Endothelial cell of umbilical vein (primary cell): ENCODE results near the gene CNEP1R1. TPM values are rescaled to one million over a fixed set of nuclear protein-coding genes. Genes with fewer than 3 reads are reported as not detected.

ENCODE experiments used
- BruUV-seq: library from RNA; stranded (reverse); fragments of 400-500 nt; replicated peaks from 2 replicates; lab custom pipeline; 2021; lab: Mats Ljungman, UMichigan
- CTCF ChIA-PET: fragments of 300-600, 350-600 bp; sonication (Branson Sonifier 250); formaldehyde crosslinking; loops from one replicate; lab custom pipeline; 2021; ENCODE audit warnings: antibody characterized with exemption, inconsistent platforms; lab: Charles Lee
- POLR2A ChIA-PET: fragments of 300-600, 350-600 bp; sonication (Branson Sonifier 250); formaldehyde crosslinking; loops from one replicate; lab custom pipeline; 2021; ENCODE audit warnings: antibody characterized with exemption, inconsistent platforms; lab: Charles Lee
- DNase-seq: peaks from one replicate; pipeline ENCODE4 v3.0.0-alpha.2; 2011; ENCODE audit warnings: low read depth, low spot score
- FAIRE-seq: peaks from 2 replicates; lab custom pipeline; 2011; peaks lifted over from hg19 to GRCh38; lab: Jason Lieb, UNC
- H2AFZ ChIP-seq: 2 replicates; pipeline ENCODE4 v1.6.0; 2012; ENCODE audit warnings: low read depth, low read length, control low read depth, inconsistent platforms
- H3K27ac ChIP-seq: 2 replicates; pipeline ENCODE4 v1.5.1; 2011; ENCODE audit warnings: low read depth, mild to moderate bottlenecking, control low read depth, low read length, moderate library complexity; ENCODE audit not compliant: insufficient read depth
- H3K27me3 ChIP-seq, 2 experiments: 2 replicates each; pipeline versions ENCODE4 v1.6.0 to v1.6.1; 2011; ENCODE audit warnings: low read length in 2 of 2, mixed read lengths in 1 of 2; ENCODE audit not compliant: control insufficient read depth in 2 of 2, insufficient read depth in 2 of 2
- H3K36me3 ChIP-seq, 2 experiments: 2 replicates in 1 of 2; 3 replicates in 1 of 2; pipeline ENCODE4 v1.5.1; 2011; ENCODE audit warnings: low read length in 2 of 2, mild to moderate bottlenecking in 1 of 2, moderate library complexity in 1 of 2; ENCODE audit not compliant: control insufficient read depth in 2 of 2, insufficient read depth in 2 of 2; ENCODE audit errors: extremely low read depth in 1 of 2
- H3K4me1 ChIP-seq: 3 replicates; pipeline ENCODE4 v1.5.1; 2011; ENCODE audit warnings: mild to moderate bottlenecking, low read length; ENCODE audit not compliant: control insufficient read depth, insufficient read depth; ENCODE audit errors: extremely low read depth
- H3K4me2 ChIP-seq: 2 replicates; pipeline ENCODE4 v1.6.1; 2011; ENCODE audit warnings: low read length, control low read depth, mixed read lengths; ENCODE audit not compliant: insufficient read depth
- H3K4me3 ChIP-seq, 3 experiments: fragments of 200-600 bp in 1 of 3; sonication (generic), shearing (Covaris generic) in 1 of 3; replicated peaks in 1 of 3; 2 replicates each; pipeline ENCODE4 v1.5.1; 2011 to 2016; ENCODE audit warnings: control low read depth in 3 of 3, low read length in 3 of 3, mild to moderate bottlenecking in 2 of 3, inconsistent platforms in 1 of 3, low read depth in 1 of 3, moderate library complexity in 1 of 3; ENCODE audit not compliant: insufficient read depth in 1 of 3
- H3K79me2 ChIP-seq: 2 replicates; pipeline ENCODE4 v1.6.0; 2012; ENCODE audit warnings: low read length, inconsistent platforms; ENCODE audit not compliant: control insufficient read depth, insufficient read depth
- H3K9ac ChIP-seq: replicated peaks from 2 replicates; pipeline ENCODE3; 2011; ENCODE audit warnings: low read length, control low read depth; ENCODE audit not compliant: insufficient read depth; ENCODE audit errors: extremely low read depth
- H3K9me1 ChIP-seq: replicated peaks from 3 replicates; pipeline ENCODE4 v1.6.0; 2011; ENCODE audit warnings: mild to moderate bottlenecking, low read length; ENCODE audit not compliant: control insufficient read depth, insufficient read depth; ENCODE audit errors: extremely low read depth
- H3K9me3 ChIP-seq: replicated peaks from 2 replicates; pipeline ENCODE4 v1.5.1; 2012; ENCODE audit warnings: low read length, inconsistent platforms; ENCODE audit not compliant: control insufficient read depth, insufficient read depth
- H4K20me1 ChIP-seq: replicated peaks from 2 replicates; pipeline ENCODE3; 2011; ENCODE audit warnings: mild to moderate bottlenecking, low read length; ENCODE audit not compliant: control insufficient read depth, insufficient read depth; ENCODE audit errors: extremely low read depth
- EZH2 ChIP-seq: IDR thresholded peaks from 2 replicates; pipeline ENCODE4 v1.6.1; 2012; ENCODE audit warnings: borderline replicate concordance, low read depth, mild to moderate bottlenecking, moderate library complexity, low read length, inconsistent platforms; ENCODE audit not compliant: severe bottlenecking
- FOS ChIP-seq: IDR thresholded peaks from 2 replicates; pipeline ENCODE4 v1.6.1; 2011; ENCODE audit warnings: mild to moderate bottlenecking, low read length, moderate library complexity, borderline replicate concordance; ENCODE audit not compliant: insufficient read depth
- GATA2 ChIP-seq: IDR thresholded peaks from 2 replicates; pipeline ENCODE4 v1.7.0; 2011; ENCODE audit warnings: low read depth, mild to moderate bottlenecking, moderate library complexity, mixed read lengths, low read length; ENCODE audit not compliant: insufficient read length, insufficient read depth
- JUN ChIP-seq: IDR thresholded peaks from 2 replicates; pipeline ENCODE4 v1.6.1; 2011; ENCODE audit warnings: borderline replicate concordance, low read depth; ENCODE audit not compliant: insufficient read length, insufficient read depth
- MAX ChIP-seq: IDR thresholded peaks from 2 replicates; pipeline ENCODE4 v1.6.1; 2011; ENCODE audit not compliant: insufficient read depth, insufficient read length
- MYC ChIP-seq: IDR thresholded peaks from one replicate; pipeline ENCODE4 v1.6.1; 2011; ENCODE audit warnings: mild to moderate bottlenecking, low read depth, low read length
- POLR2A ChIP-seq: IDR thresholded peaks from 2 replicates; pipeline ENCODE4 v1.6.1; 2012; ENCODE audit warnings: low read depth, mild to moderate bottlenecking, control low read depth, low read length
- POLR2AphosphoS5 ChIP-seq: IDR thresholded peaks from 2 replicates; pipeline ENCODE4 v1.6.1; 2012; ENCODE audit warnings: low read depth, mild to moderate bottlenecking, control low read depth, low read length, moderate library complexity; ENCODE audit not compliant: insufficient read depth
- dilution Hi-C: fragments of 300-500 bp; cut with MboI; formaldehyde crosslinking; loops from one replicate; pipeline ENCODE4 v1.15.0; 2019; ENCODE audit warnings: low sequenced_read_pairs; ENCODE audit not compliant: extremely low pct_ligation_motif_present
- intact Hi-C: fragments of 100-400 bp; cut with micrococcal nuclease; formaldehyde crosslinking; loops from one replicate; pipeline ENCODE4 v1.10.0; 2022
- polyA plus RNA-seq, 4 experiments: library from polyadenylated mRNA; depleted of rRNA in 3 of 4; stranded (reverse) in 3 of 4; unstranded in 1 of 4; fragments of >200 nt; gene quantifications; 2 replicates each; pipeline versions ENCODE4 v1.2.1 to v1.2.3, GENCODE V29; 2011 to 2012; ENCODE audit warnings: missing spikeins in 1 of 4
- total RNA-seq: library from RNA; stranded (reverse); gene quantifications from 2 replicates; pipeline ENCODE4 v1.2.3, GENCODE V29; 2021
- TF ChIP-seq, protein P1 (sequence below), 2 donors: IDR thresholded peaks; 1 replicate in 1 of 2; 2 replicates in 1 of 2; pipeline ENCODE4 v1.5.1; 2011; ENCODE audit warnings: low read length in 2 of 2, mild to moderate bottlenecking in 2 of 2, moderate library complexity in 2 of 2, control low read depth in 1 of 2, inconsistent platforms in 1 of 2, low read depth in 1 of 2; ENCODE audit not compliant: insufficient read depth in 1 of 2; ENCODE audit errors: extremely low read depth in 1 of 2

Gene CNEP1R1
- total and polyA plus RNA-seq, 2 donors (not counting 3 experiments of a cell fraction or from before 2014, with no cell fraction given) = 15.3 to 23.2 TPM

DNA sequence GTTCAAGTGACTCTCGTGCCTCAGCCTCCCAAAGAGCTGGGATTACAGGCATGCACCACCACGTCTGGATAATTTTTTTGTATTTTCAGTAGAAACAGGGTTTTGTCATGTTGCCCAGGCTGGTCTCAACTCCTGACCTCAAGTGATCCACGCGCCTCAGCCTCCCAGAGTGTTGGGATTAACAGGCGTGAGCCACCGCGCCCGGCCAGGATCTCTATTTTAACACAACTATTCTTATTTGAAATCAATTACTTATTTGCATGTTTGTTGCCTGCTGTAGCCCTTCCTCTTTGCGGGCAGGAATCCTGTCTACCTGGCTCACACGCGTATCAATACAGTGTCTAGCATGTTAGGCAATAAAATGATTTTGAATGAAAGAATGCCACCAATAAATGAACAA is 818 bp upstream of the CNEP1R1 start:
- H3K36me3 ChIP-seq = no peaks in the 10 kb centered on the region
- BruUV-seq = no TSS peak
- intact Hi-C loops (loop anchor here (2.0 kb wide), 2 partner anchors 37 to 129 kb away; partner anchors contain the start of gene TENT4B), dilution Hi-C loops (no loop called here)
- H3K9me1 ChIP-seq = no peaks in the 10 kb centered on the region
- no peaks in the 10 kb centered on the region for H3K9me3 ChIP-seq
- no peaks in the 10 kb centered on the region for H4K20me1 ChIP-seq
- H3K79me2 ChIP-seq = peaks cover 28% of the 10 kb centered on the region
- TF ChIP-seq FOS (no peak), MAX (no peak), POLR2AphosphoS5 (no peak)
- peak overlapping the region; percentile 87 for H2AFZ ChIP-seq
- H3K4me3 ChIP-seq = no peak overlapping the region
- H3K27ac ChIP-seq = no peak overlapping the region
- no peak overlapping the region for H3K9ac ChIP-seq
- FAIRE-seq = no peak
- H3K4me1 ChIP-seq = peaks cover 13% of the 10 kb centered on the region
- peaks cover 2 to 6% of the 10 kb centered on the region in 2 experiments for H3K27me3 ChIP-seq
- H3K4me2 ChIP-seq = no peak overlapping the region
- CTCF ChIA-PET = interaction anchor here (1.3 to 6.4 kb wide), 16 partner anchors 11 to 782 kb away, joined by 3 to 132 read pairs (median 7); partner anchors contain the start of gene HEATR3
- DNase-seq = no peak
- POLR2A ChIA-PET = no interaction called here

GRCh38 chr16:50025537-50025931 is 509 bp downstream of the CNEP1R1 start:
- peaks cover 2 to 5% of the 10 kb centered on the region in 2 experiments for H3K27me3 ChIP-seq
- intact Hi-C loops = loop anchor here (1.0 to 5.0 kb wide), 7 partner anchors 39 to 640 kb away; partner anchors contain the start of genes BRD7 and TENT4B
- no peak for DNase-seq
- no peaks in the 10 kb centered on the region for H3K9me3 ChIP-seq
- peak overlapping the region; percentile 79 for H3K4me2 ChIP-seq
- peak overlapping the region; percentile 8 for H3K27ac ChIP-seq
- H3K36me3 ChIP-seq = peaks cover 0 to 2% of the 10 kb centered on the region in 2 experiments
- no peaks in the 10 kb centered on the region for H4K20me1 ChIP-seq
- H3K4me1 ChIP-seq = peaks cover 13% of the 10 kb centered on the region
- H3K79me2 ChIP-seq = peaks cover 32% of the 10 kb centered on the region
- no peaks in the 10 kb centered on the region for H3K9me1 ChIP-seq
- H3K9ac ChIP-seq = peak overlapping the region; percentile 79
- FAIRE-seq = no peak
- H3K4me3 ChIP-seq = peak overlapping the region; percentile 86 to 94 (median 93)
- BruUV-seq = no TSS peak
- POLR2A ChIA-PET = interaction anchor here (0.6 to 1.1 kb wide), 3 partner anchors 40 to 327 kb away, joined by 3 to 4 read pairs (median 3); partner anchors contain the start of gene HEATR3
- TF ChIP-seq FOS = no peak
- no peak for TF ChIP-seq MAX
- TF ChIP-seq POLR2AphosphoS5 = no peak
- no peak for TF ChIP-seq JUN
- TF ChIP-seq POLR2A = no peak
- TF ChIP-seq, protein P1, sequence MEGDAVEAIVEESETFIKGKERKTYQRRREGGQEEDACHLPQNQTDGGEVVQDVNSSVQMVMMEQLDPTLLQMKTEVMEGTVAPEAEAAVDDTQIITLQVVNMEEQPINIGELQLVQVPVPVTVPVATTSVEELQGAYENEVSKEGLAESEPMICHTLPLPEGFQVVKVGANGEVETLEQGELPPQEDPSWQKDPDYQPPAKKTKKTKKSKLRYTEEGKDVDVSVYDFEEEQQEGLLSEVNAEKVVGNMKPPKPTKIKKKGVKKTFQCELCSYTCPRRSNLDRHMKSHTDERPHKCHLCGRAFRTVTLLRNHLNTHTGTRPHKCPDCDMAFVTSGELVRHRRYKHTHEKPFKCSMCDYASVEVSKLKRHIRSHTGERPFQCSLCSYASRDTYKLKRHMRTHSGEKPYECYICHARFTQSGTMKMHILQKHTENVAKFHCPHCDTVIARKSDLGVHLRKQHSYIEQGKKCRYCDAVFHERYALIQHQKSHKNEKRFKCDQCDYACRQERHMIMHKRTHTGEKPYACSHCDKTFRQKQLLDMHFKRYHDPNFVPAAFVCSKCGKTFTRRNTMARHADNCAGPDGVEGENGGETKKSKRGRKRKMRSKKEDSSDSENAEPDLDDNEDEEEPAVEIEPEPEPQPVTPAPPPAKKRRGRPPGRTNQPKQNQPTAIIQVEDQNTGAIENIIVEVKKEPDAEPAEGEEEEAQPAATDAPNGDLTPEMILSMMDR (IDR thresholded peaks at IDR 0.05; ENCODE audit: extremely low read depth in 1 of 2, insufficient read depth in 1 of 2, low read depth in 1 of 2, low read length in 2 of 2) = no peak
- no peak for TF ChIP-seq MYC
- TF ChIP-seq GATA2 = no peak
- TF ChIP-seq EZH2 = no peak
- peak overlapping the region; percentile 72 for H2AFZ ChIP-seq
- CTCF ChIA-PET = interaction anchor here (0.6 to 6.4 kb wide), 72 partner anchors 10 to 781 kb away, joined by 3 to 132 read pairs (median 4); partner anchors contain the start of genes BRD7, HEATR3 and TENT4B
- dilution Hi-C loops = no loop called here
